HK-2 (cell line): ENCODE results near the gene CHKB.

ENCODE experiments used
- DNase-seq: peaks from one replicate; pipeline ENCODE4 v3.0.0-alpha.2; 2018; ENCODE audit not compliant: unreplicated experiment

Gene CHKB

GRCh38 chr22:50531546-50531961 is 51.1 kb downstream of the CHKB start:
- DNase-seq: peak; percentile 72

DNA sequence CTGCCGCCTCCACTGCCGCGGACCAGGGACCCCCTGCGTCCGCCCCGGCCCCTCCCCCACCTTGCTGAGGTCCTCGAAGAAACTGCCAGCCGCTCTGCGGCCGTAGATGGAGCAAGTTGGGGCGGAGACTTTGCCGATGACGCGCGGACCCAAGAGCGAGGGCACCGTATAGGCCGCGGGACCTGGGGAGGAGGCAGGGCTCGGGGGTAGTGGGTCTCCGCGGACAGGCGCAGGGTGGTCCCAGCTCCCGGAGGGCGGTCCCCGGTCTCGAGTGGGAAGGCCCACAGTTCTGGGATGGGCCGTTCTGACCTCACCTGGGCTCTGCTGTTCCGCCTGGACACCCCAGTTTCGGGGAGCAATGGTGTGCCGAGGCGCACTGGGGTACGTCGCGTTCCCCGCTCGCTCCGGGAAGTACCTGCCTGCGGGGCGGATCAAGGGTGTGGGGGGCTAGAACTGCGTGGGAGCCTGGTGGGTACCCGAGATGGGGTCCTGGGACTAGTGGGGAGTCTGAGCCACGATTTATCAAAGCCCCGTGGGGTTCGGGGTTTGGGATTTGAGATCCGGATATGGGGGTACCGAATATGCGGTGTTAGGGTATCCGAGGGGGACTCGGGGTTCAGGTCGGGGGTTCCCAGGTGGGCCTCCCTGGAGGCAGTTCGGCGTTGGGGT is 51.6 kb downstream of the CHKB start:
- DNase-seq: peak; percentile 85

- DNase-seq: no peak
Observed at GRCh38 chr22:50530580-50530876, 52.1 kb downstream of the CHKB start.

GRCh38 chr22:50529897-50530579 is 52.6 kb downstream of the CHKB start, which contains the start of gene TYMP:
Gene TYMP, minus strand, starts transcription at chr22:50530012. Its CDS starts 303 bp downstream, at chr22:50529709.
- peak; percentile 73 for DNase-seq

GRCh38 chr22:50529416-50529896 is 53.2 kb downstream of the CHKB start:
- DNase-seq: no peak
